ENCODE data around the gene RSRC1. TPM values are rescaled to one million over a fixed set of nuclear protein-coding genes. Genes with fewer than 3 reads are reported as not detected.

The RSRC1 gene
- total RNA-seq, 1 donor from 2014 or later: 80.5 TPM

GRCh38 chr3:158505117-158505516 lies 395.2 kb downstream of the RSRC1 start:
- Histone ChIP-seq H3K4me2 (no peak overlapping the region), H3K27ac (no peak overlapping the region), H3K79me2 (ENCODE audit: low read depth) (no peaks in the 10 kb centered on the region), H3K9me3 (ENCODE audit: low read depth) (no peaks in the 10 kb centered on the region), H3K36me3 (no peaks in the 10 kb centered on the region), H3K4me1 (no peaks in the 10 kb centered on the region), H4K20me1 (ENCODE audit: low read depth) (no peaks in the 10 kb centered on the region), H3K4me3 (no peak overlapping the region), H3F3A (ENCODE audit: low read depth) (no peaks in the 10 kb centered on the region), H3K9ac (no peak overlapping the region), H3K27me3 (no peaks in the 10 kb centered on the region), H2AFZ (replicated peaks) (no peak overlapping the region)
- no peaks in the 10 kb centered on the region for H3K27me3 Mint-ChIP-seq (ENCODE audit: insufficient read depth, low read depth)
- no peaks in the 10 kb centered on the region for H3K4me1 Mint-ChIP-seq
- H3K36me3 Mint-ChIP-seq: no peaks in the 10 kb centered on the region
- TF ChIP-seq EZH2 (IDR thresholded peaks at IDR 0.05) (no peak), EZH2phosphoT487 (IDR thresholded peaks at IDR 0.05) (no peak), CTCF (IDR thresholded peaks at IDR 0.05) (no peak)
- H3K4me3 Mint-ChIP-seq: no peak overlapping the region
- H3K9me3 Mint-ChIP-seq: peaks cover 10% of the 10 kb centered on the region
- H3K27ac Mint-ChIP-seq: no peak overlapping the region
- no peak for DNase-seq (ENCODE audit: low spot score)

- no peak for TF ChIP-seq CTCF (IDR thresholded peaks at IDR 0.05)
- no peak for TF ChIP-seq EZH2 (IDR thresholded peaks at IDR 0.05)
- no peak for TF ChIP-seq EZH2phosphoT487 (IDR thresholded peaks at IDR 0.05)
- Mint-ChIP-seq H3K4me3 (no peak overlapping the region), H3K4me1 (no peaks in the 10 kb centered on the region), H3K27me3 (ENCODE audit: insufficient read depth, low read depth) (no peaks in the 10 kb centered on the region), H3K9me3 (peaks cover 7% of the 10 kb centered on the region), H3K27ac (no peak overlapping the region), H3K36me3 (no peaks in the 10 kb centered on the region)
- no peaks in the 10 kb centered on the region for H4K20me1 ChIP-seq (ENCODE audit: low read depth)
- H3K4me3 ChIP-seq: no peak overlapping the region
- H3K4me1 ChIP-seq: no peaks in the 10 kb centered on the region
- H3K9ac ChIP-seq: no peak overlapping the region
- DNase-seq (ENCODE audit: low spot score): no peak
- no peak overlapping the region for H2AFZ ChIP-seq (replicated peaks)
- no peaks in the 10 kb centered on the region for H3K79me2 ChIP-seq (ENCODE audit: low read depth)
- H3F3A ChIP-seq (ENCODE audit: low read depth): no peaks in the 10 kb centered on the region
- H3K36me3 ChIP-seq: no peaks in the 10 kb centered on the region
- H3K27me3 ChIP-seq: no peaks in the 10 kb centered on the region
- H3K4me2 ChIP-seq: no peak overlapping the region
- no peaks in the 10 kb centered on the region for H3K9me3 ChIP-seq (ENCODE audit: low read depth)
- no peak overlapping the region for H3K27ac ChIP-seq
Observed at GRCh38 chr3:158506456-158506855, 396.6 kb downstream of the RSRC1 start.

GRCh38 chr3:158508481-158508880 lies 398.6 kb downstream of the RSRC1 start:
- Histone ChIP-seq H3K4me1 (no peaks in the 10 kb centered on the region), H3F3A (ENCODE audit: low read depth) (no peaks in the 10 kb centered on the region), H3K9ac (no peak overlapping the region), H3K36me3 (no peaks in the 10 kb centered on the region), H3K4me3 (no peak overlapping the region), H3K4me2 (no peak overlapping the region), H3K27ac (no peak overlapping the region), H3K27me3 (no peaks in the 10 kb centered on the region), H3K79me2 (ENCODE audit: low read depth) (no peaks in the 10 kb centered on the region), H3K9me3 (ENCODE audit: low read depth) (no peaks in the 10 kb centered on the region), H4K20me1 (ENCODE audit: low read depth) (no peaks in the 10 kb centered on the region), H2AFZ (replicated peaks) (no peak overlapping the region)
- no peaks in the 10 kb centered on the region for H3K27me3 Mint-ChIP-seq (ENCODE audit: insufficient read depth, low read depth)
- H3K36me3 Mint-ChIP-seq: no peaks in the 10 kb centered on the region
- H3K27ac Mint-ChIP-seq: no peak overlapping the region
- TF ChIP-seq EZH2phosphoT487 (IDR thresholded peaks at IDR 0.05) (no peak), CTCF (IDR thresholded peaks at IDR 0.05) (no peak), EZH2 (IDR thresholded peaks at IDR 0.05) (no peak)
- no peak for DNase-seq (ENCODE audit: low spot score)
- H3K4me1 Mint-ChIP-seq: no peaks in the 10 kb centered on the region
- no peak overlapping the region for H3K4me3 Mint-ChIP-seq
- peaks cover 6% of the 10 kb centered on the region for H3K9me3 Mint-ChIP-seq

Data from neural progenitor cell (in vitro differentiated cells).